H9 (cell line): ENCODE results near the gene SP4. TPM values are rescaled to one million over a fixed set of nuclear protein-coding genes. Genes with fewer than 3 reads are reported as not detected.

Source experiments
- DNase-seq: peaks from one replicate; pipeline ENCODE4 v3.0.0-alpha.2; 2017
- H2AFZ ChIP-seq: one replicate; pipeline ENCODE4 v1.6.1; 2013; ENCODE audit warnings: mild to moderate bottlenecking, low read length, control low read depth, moderate library complexity
- H2AK5ac ChIP-seq: 2 replicates; pipeline ENCODE4 v1.6.1; 2013; ENCODE audit warnings: low read length, control low read depth, mixed read lengths; ENCODE audit not compliant: insufficient read length
- H2BK120ac ChIP-seq: one replicate; pipeline ENCODE4 v1.6.1; 2013; ENCODE audit warnings: low read depth, mild to moderate bottlenecking, low read length, control low read depth, inconsistent platforms; ENCODE audit not compliant: poor library complexity, severe bottlenecking
- H2BK12ac ChIP-seq: 2 replicates; pipeline ENCODE4 v1.6.1; 2013; ENCODE audit warnings: low read length, control low read depth, mixed read lengths, low read depth; ENCODE audit not compliant: insufficient read length
- H2BK15ac ChIP-seq: 2 replicates; pipeline ENCODE4 v1.6.1; 2013; ENCODE audit warnings: low read depth, low read length, control low read depth
- H2BK20ac ChIP-seq: one replicate; pipeline ENCODE4 v1.6.1; 2013; ENCODE audit warnings: low read depth, mild to moderate bottlenecking, low read length, control low read depth, inconsistent platforms; ENCODE audit not compliant: poor library complexity, severe bottlenecking
- H2BK5ac ChIP-seq: 2 replicates; pipeline ENCODE4 v1.6.1; 2013; ENCODE audit warnings: low read length, control low read depth, mixed read lengths; ENCODE audit not compliant: insufficient read length
- H3K14ac ChIP-seq: 2 replicates; pipeline ENCODE4 v1.6.1; 2013; ENCODE audit warnings: low read length, control low read depth; ENCODE audit not compliant: insufficient read depth
- H3K18ac ChIP-seq: 2 replicates; pipeline ENCODE4 v1.6.1; 2013; ENCODE audit warnings: low read depth, mild to moderate bottlenecking, mixed read lengths, low read length, control low read depth; ENCODE audit not compliant: insufficient read length
- H3K23ac ChIP-seq: 2 replicates; pipeline ENCODE4 v1.6.1; 2013; ENCODE audit warnings: low read length, control low read depth, mixed read lengths, low read depth; ENCODE audit not compliant: insufficient read length
- H3K23me2 ChIP-seq: 2 replicates; pipeline ENCODE4 v1.6.1; 2013; ENCODE audit warnings: low read depth, mild to moderate bottlenecking, mixed read lengths, low read length, control low read depth; ENCODE audit not compliant: insufficient read length, poor library complexity, severe bottlenecking
- H3K27ac ChIP-seq: 2 replicates; pipeline ENCODE4 v1.5.1; 2013; ENCODE audit warnings: low read length, control low read depth, mixed read lengths, low read depth; ENCODE audit not compliant: insufficient read length
- H3K27me3 ChIP-seq: 2 replicates; pipeline ENCODE4 v1.6.1; 2013; ENCODE audit warnings: low read length, control low read depth, inconsistent platforms; ENCODE audit not compliant: insufficient read depth
- H3K4ac ChIP-seq: 2 replicates; pipeline ENCODE4 v1.6.1; 2013; ENCODE audit warnings: low read depth, mild to moderate bottlenecking, control low read depth, inconsistent platforms, low read length, moderate library complexity
- H3K4me1 ChIP-seq: 2 replicates; pipeline ENCODE4 v1.6.1; 2013; ENCODE audit warnings: low read length, control low read depth, inconsistent platforms; ENCODE audit not compliant: insufficient read depth
- H3K4me2 ChIP-seq: 2 replicates; pipeline ENCODE4 v1.6.1; 2013; ENCODE audit warnings: low read length, control low read depth, mixed read lengths; ENCODE audit not compliant: insufficient read length, insufficient read depth
- H3K56ac ChIP-seq: 2 replicates; pipeline ENCODE4 v1.6.1; 2013; ENCODE audit warnings: low read depth, mild to moderate bottlenecking, mixed read lengths, low read length, control low read depth; ENCODE audit not compliant: insufficient read length
- H3K79me1 ChIP-seq: 2 replicates; pipeline ENCODE4 v1.6.1; 2013; ENCODE audit warnings: low read depth, mild to moderate bottlenecking, moderate library complexity, low read length, control low read depth, inconsistent platforms; ENCODE audit not compliant: insufficient read depth, poor library complexity, severe bottlenecking
- H3K79me2 ChIP-seq: 2 replicates; pipeline ENCODE4 v1.6.1; 2013; ENCODE audit warnings: low read length, control low read depth, inconsistent platforms; ENCODE audit not compliant: insufficient read depth
- H3K9ac ChIP-seq: 2 replicates; pipeline ENCODE4 v1.6.1; 2013; ENCODE audit warnings: low read length, control low read depth, mixed read lengths; ENCODE audit not compliant: insufficient read length; ENCODE audit errors: extremely low read depth
- H3K9me3 ChIP-seq: one replicate; pipeline ENCODE4 v1.6.1; 2013; ENCODE audit warnings: low read depth, low read length, inconsistent platforms; ENCODE audit not compliant: control insufficient read depth
- H3T11ph ChIP-seq: one replicate; pipeline ENCODE4 v1.6.1; 2013; ENCODE audit warnings: mild to moderate bottlenecking, low read length, control low read depth, inconsistent platforms
- H4K20me1 ChIP-seq: one replicate; pipeline ENCODE4 v1.6.1; 2013; ENCODE audit not compliant: control insufficient read depth, insufficient read length, insufficient read depth
- H4K5ac ChIP-seq: 2 replicates; pipeline ENCODE4 v1.6.1; 2013; ENCODE audit warnings: low read depth, mild to moderate bottlenecking, mixed read lengths, low read length, control low read depth; ENCODE audit not compliant: insufficient read length
- H4K8ac ChIP-seq: replicated peaks from 2 replicates; pipeline ENCODE4 v1.6.1; 2013; ENCODE audit warnings: low read length, control low read depth, mixed read lengths, low read depth; ENCODE audit not compliant: insufficient read length
- H4K91ac ChIP-seq: 2 replicates; pipeline ENCODE4 v1.6.1; 2013; ENCODE audit warnings: low read depth, mild to moderate bottlenecking, moderate library complexity, mixed read lengths, low read length, control low read depth; ENCODE audit not compliant: insufficient read length
- H3K27ac Mint-ChIP-seq, 3 experiments: 2 replicates in 2 of 3; 3 replicates in 1 of 3; pipeline ENCODE4 v1.8.0; 2020 to 2021; ENCODE audit warnings: mixed read lengths in 3 of 3, mild to moderate bottlenecking in 1 of 3, moderate library complexity in 1 of 3
- H3K27me3 Mint-ChIP-seq: 2 replicates; pipeline ENCODE4 v1.8.0; 2021; ENCODE audit warnings: low read depth, mild to moderate bottlenecking, moderate library complexity, mixed read lengths
- H3K36me3 Mint-ChIP-seq, 3 experiments: 2 replicates in 2 of 3; 3 replicates in 1 of 3; pipeline ENCODE4 v1.8.0; 2020 to 2021; ENCODE audit warnings: low read depth in 3 of 3, mixed read lengths in 3 of 3; ENCODE audit not compliant: insufficient read depth in 1 of 3
- H3K4me1 Mint-ChIP-seq, 2 experiments: 2 replicates each; pipeline ENCODE4 v1.8.0; 2020; ENCODE audit warnings: mixed read lengths in 2 of 2
- H3K4me3 Mint-ChIP-seq, 2 experiments: 2 replicates in 1 of 2; 3 replicates in 1 of 2; pipeline ENCODE4 v1.8.0; 2020 to 2021; ENCODE audit warnings: mild to moderate bottlenecking in 2 of 2, mixed read lengths in 2 of 2, moderate library complexity in 1 of 2
- H3K9me3 Mint-ChIP-seq, 2 experiments: 2 replicates in 1 of 2; 3 replicates in 1 of 2; pipeline ENCODE4 v1.8.0; 2020; ENCODE audit warnings: mild to moderate bottlenecking in 2 of 2, mixed read lengths in 2 of 2, moderate library complexity in 1 of 2
- CTCF ChIP-seq: fragments of 200-600 bp; sonication (generic); conservative IDR thresholded peaks from 3 replicates; pipeline ENCODE4 v1.8.0; 2021; ENCODE audit warnings: antibody characterized with exemption, mild to moderate bottlenecking
- total RNA-seq: library from RNA; stranded (reverse); gene quantifications from 2 replicates; pipeline ENCODE4 v1.2.1, GENCODE V29; 2021

Gene SP4
- total RNA-seq, 1 experiment from 2014 or later = 19.4 TPM

DNA sequence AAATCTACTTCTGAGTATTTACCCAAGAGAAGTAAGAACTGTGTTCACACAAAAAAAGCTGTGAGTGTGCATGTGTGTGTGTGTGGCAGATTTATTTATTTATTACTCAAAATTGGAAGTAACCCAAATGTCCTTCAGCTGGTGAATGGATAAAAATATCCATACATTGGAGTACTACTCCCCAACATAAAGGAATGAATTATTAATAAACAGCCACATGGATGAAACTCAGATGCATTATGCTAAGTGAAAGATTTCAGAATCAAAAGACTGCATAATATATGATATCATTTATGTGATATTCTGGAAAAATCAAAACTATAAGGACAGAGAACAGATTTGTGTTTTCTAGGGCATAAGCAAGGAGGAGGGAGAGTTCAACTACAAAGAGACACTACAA is 67.8 kb downstream of the SP4 start:
- Histone ChIP-seq H3K4me1 (no peaks in the 10 kb centered on the region), H2BK120ac (no peak overlapping the region), H3K23ac (no peak overlapping the region), H3T11ph (no peak overlapping the region), H2BK15ac (no peak overlapping the region), H4K5ac (no peak overlapping the region), H2BK5ac (no peak overlapping the region), H3K4me2 (no peak overlapping the region), H3K14ac (no peak overlapping the region), H3K4ac (no peak overlapping the region), H2BK12ac (no peak overlapping the region), H3K23me2 (no peaks in the 10 kb centered on the region), H2BK20ac (no peak overlapping the region), H3K79me1 (no peaks in the 10 kb centered on the region), H4K91ac (no peak overlapping the region), H3K79me2 (no peaks in the 10 kb centered on the region), H3K9me3 (no peaks in the 10 kb centered on the region), H3K27me3 (no peaks in the 10 kb centered on the region), H3K18ac (no peak overlapping the region), H4K8ac (no peak overlapping the region), H3K56ac (no peak overlapping the region), H2AFZ (no peak overlapping the region), H4K20me1 (no peaks in the 10 kb centered on the region), H3K9ac (no peak overlapping the region), H3K27ac (no peak overlapping the region), H2AK5ac (no peak overlapping the region)
- peaks cover 63 to 83% (median 64%) of the 10 kb centered on the region in 3 experiments for H3K36me3 Mint-ChIP-seq
- no peaks in the 10 kb centered on the region for H3K27me3 Mint-ChIP-seq
- DNase-seq = no peak
- H3K4me3 Mint-ChIP-seq = no peak overlapping the region
- H3K4me1 Mint-ChIP-seq = 0 out of 4 replicates have a peak, but pooled peaks cover 0 to 2% of the 10 kb centered on the region in 2 experiments
- TF ChIP-seq CTCF = no peak
- no peak overlapping the region for H3K27ac Mint-ChIP-seq
- peaks cover 38% of the 10 kb centered on the region in 2 experiments for H3K9me3 Mint-ChIP-seq
